Endothelial cell of umbilical vein (primary cell): ENCODE measurements around the gene FAM120B.

Experiments used
- EZH2 ChIP-seq: IDR thresholded peaks from 2 replicates; pipeline ENCODE4 v1.6.1; 2012; ENCODE audit warnings: borderline replicate concordance, low read depth, mild to moderate bottlenecking, moderate library complexity, low read length, inconsistent platforms; ENCODE audit not compliant: severe bottlenecking
- FOS ChIP-seq: IDR thresholded peaks from 2 replicates; pipeline ENCODE4 v1.6.1; 2011; ENCODE audit warnings: mild to moderate bottlenecking, low read length, moderate library complexity, borderline replicate concordance; ENCODE audit not compliant: insufficient read depth
- GATA2 ChIP-seq: IDR thresholded peaks from 2 replicates; pipeline ENCODE4 v1.7.0; 2011; ENCODE audit warnings: low read depth, mild to moderate bottlenecking, moderate library complexity, mixed read lengths, low read length; ENCODE audit not compliant: insufficient read length, insufficient read depth
- JUN ChIP-seq: IDR thresholded peaks from 2 replicates; pipeline ENCODE4 v1.6.1; 2011; ENCODE audit warnings: borderline replicate concordance, low read depth; ENCODE audit not compliant: insufficient read length, insufficient read depth
- MYC ChIP-seq: IDR thresholded peaks from one replicate; pipeline ENCODE4 v1.6.1; 2011; ENCODE audit warnings: mild to moderate bottlenecking, low read depth, low read length
- POLR2A ChIP-seq: IDR thresholded peaks from 2 replicates; pipeline ENCODE4 v1.6.1; 2012; ENCODE audit warnings: low read depth, mild to moderate bottlenecking, control low read depth, low read length
- POLR2AphosphoS5 ChIP-seq: IDR thresholded peaks from 2 replicates; pipeline ENCODE4 v1.6.1; 2012; ENCODE audit warnings: low read depth, mild to moderate bottlenecking, control low read depth, low read length, moderate library complexity; ENCODE audit not compliant: insufficient read depth
- TF ChIP-seq, protein P1 (sequence below), 2 donors: IDR thresholded peaks; 1 replicate in 1 of 2; 2 replicates in 1 of 2; pipeline ENCODE4 v1.5.1; 2011; ENCODE audit warnings: low read length in 2 of 2, mild to moderate bottlenecking in 2 of 2, moderate library complexity in 2 of 2, control low read depth in 1 of 2, inconsistent platforms in 1 of 2, low read depth in 1 of 2; ENCODE audit not compliant: insufficient read depth in 1 of 2; ENCODE audit errors: extremely low read depth in 1 of 2
- TF ChIP-seq, protein P2 (sequence below): IDR thresholded peaks from 2 replicates; pipeline ENCODE4 v1.6.1; 2011; ENCODE audit not compliant: insufficient read depth, insufficient read length

DNA sequence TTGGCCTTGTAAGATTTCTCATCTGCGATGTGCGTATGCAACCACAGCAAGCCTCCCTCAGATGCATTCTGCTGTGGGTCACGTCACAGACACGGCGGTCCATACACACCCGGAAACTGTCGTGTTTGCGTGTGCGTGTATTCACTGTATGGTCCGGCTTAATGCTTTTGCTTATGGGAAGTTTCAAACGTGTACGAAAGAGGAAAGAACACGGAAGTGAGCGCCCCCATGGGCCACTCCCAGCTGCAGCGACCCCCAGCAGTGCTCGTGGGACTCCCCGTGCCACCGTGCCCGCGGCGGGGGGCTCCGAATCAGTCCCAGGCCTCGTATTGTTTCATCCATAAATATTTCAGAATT lies 25.9 kb upstream of the FAM120B start:
- TF ChIP-seq POLR2A (no peak), POLR2AphosphoS5 (no peak), EZH2 (no peak), GATA2 (no peak), MYC (no peak), FOS (no peak), JUN (no peak)
- TF ChIP-seq, protein P1, sequence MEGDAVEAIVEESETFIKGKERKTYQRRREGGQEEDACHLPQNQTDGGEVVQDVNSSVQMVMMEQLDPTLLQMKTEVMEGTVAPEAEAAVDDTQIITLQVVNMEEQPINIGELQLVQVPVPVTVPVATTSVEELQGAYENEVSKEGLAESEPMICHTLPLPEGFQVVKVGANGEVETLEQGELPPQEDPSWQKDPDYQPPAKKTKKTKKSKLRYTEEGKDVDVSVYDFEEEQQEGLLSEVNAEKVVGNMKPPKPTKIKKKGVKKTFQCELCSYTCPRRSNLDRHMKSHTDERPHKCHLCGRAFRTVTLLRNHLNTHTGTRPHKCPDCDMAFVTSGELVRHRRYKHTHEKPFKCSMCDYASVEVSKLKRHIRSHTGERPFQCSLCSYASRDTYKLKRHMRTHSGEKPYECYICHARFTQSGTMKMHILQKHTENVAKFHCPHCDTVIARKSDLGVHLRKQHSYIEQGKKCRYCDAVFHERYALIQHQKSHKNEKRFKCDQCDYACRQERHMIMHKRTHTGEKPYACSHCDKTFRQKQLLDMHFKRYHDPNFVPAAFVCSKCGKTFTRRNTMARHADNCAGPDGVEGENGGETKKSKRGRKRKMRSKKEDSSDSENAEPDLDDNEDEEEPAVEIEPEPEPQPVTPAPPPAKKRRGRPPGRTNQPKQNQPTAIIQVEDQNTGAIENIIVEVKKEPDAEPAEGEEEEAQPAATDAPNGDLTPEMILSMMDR (IDR thresholded peaks at IDR 0.05; ENCODE audit: extremely low read depth in 1 of 2, insufficient read depth in 1 of 2, low read depth in 1 of 2, low read length in 2 of 2), result no peak
- TF ChIP-seq, protein P2, sequence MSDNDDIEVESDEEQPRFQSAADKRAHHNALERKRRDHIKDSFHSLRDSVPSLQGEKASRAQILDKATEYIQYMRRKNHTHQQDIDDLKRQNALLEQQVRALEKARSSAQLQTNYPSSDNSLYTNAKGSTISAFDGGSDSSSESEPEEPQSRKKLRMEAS, result no peak
